K562 (cell line): ENCODE results near the gene EPHB1. TPM values are rescaled to one million over a fixed set of nuclear protein-coding genes. Genes with fewer than 3 reads are reported as not detected.

Experiments used
- ATAC-seq: fragments of 200-7000 bp; cut with Tn5 transposase; 3 replicates; pipeline ENCODE4 v1.9.1; 2020; ENCODE audit warnings: moderate library complexity
- BruUV-seq: library from RNA; stranded (reverse); fragments of 400-500 nt; replicated peaks from 2 replicates; lab custom pipeline; 2021; lab: Mats Ljungman, UMichigan
- CTCF ChIA-PET: fragments of 300-600 bp; formaldehyde crosslinking; extraction: SDS; loops from one replicate; lab custom pipeline; 2021; ENCODE audit warnings: low intra/inter-chr PET ratio; lab: Yijun Ruan, JAX
- POLR2A ChIA-PET: fragments of 300-600, 350-650 bp; sonication (Branson Sonifier 250); formaldehyde crosslinking; extraction: SDS; loops from one replicate; lab custom pipeline; 2021; ENCODE audit warnings: antibody characterized with exemption, inconsistent platforms; lab: Yijun Ruan, JAX
- DNase-seq, 4 experiments: peaks; one replicate each; pipeline versions ENCODE4 v3.0.0 to v3.0.0-alpha.2; 2011 to 2018; ENCODE audit warnings: low spot score in 3 of 4, mixed read lengths in 3 of 4; ENCODE audit errors: extremely low read depth in 1 of 4
- FAIRE-seq: peaks from 2 replicates; lab custom pipeline; 2011; peaks lifted over from hg19 to GRCh38; lab: Jason Lieb, UNC
- H2AFZ ChIP-seq: 2 replicates; pipeline ENCODE4 v1.6.0; 2011; ENCODE audit warnings: low read depth, low read length, control low read depth, inconsistent platforms
- H3K27ac ChIP-seq: fragments of 200-600 bp; 3 replicates; pipeline ENCODE4 v1.8.0; 2011; ENCODE audit warnings: low read depth, mild to moderate bottlenecking, control low read depth, inconsistent platforms, low read length, moderate library complexity, mixed read lengths; ENCODE audit errors: extremely low read depth
- H3K27me3 ChIP-seq, 2 experiments: fragments of 300-600 bp in 1 of 2; 2 replicates in 1 of 2; 3 replicates in 1 of 2; pipeline versions ENCODE4 v1.6.0 to v1.8.0; 2011; ENCODE audit warnings: inconsistent platforms in 2 of 2, low read length in 2 of 2, mild to moderate bottlenecking in 1 of 2, mixed read lengths in 1 of 2, moderate library complexity in 1 of 2; ENCODE audit not compliant: control insufficient read depth in 2 of 2, insufficient read depth in 2 of 2
- H3K36me3 ChIP-seq: fragments of 300-600 bp; 3 replicates; pipeline ENCODE4 v1.8.0; 2011; ENCODE audit warnings: mild to moderate bottlenecking, low read length, inconsistent platforms; ENCODE audit not compliant: control insufficient read depth, insufficient read depth
- H3K4me1 ChIP-seq, 2 experiments: fragments of 200-600 bp in 1 of 2; replicated peaks in 1 of 2; 2 replicates in 1 of 2; 3 replicates in 1 of 2; pipeline versions ENCODE4 v1.5.1 to v1.8.0; 2011; ENCODE audit warnings: inconsistent platforms in 2 of 2, low read length in 2 of 2, mild to moderate bottlenecking in 1 of 2, mixed read lengths in 1 of 2, moderate library complexity in 1 of 2; ENCODE audit not compliant: control insufficient read depth in 2 of 2, insufficient read depth in 2 of 2
- H3K4me2 ChIP-seq: 2 replicates; pipeline ENCODE4 v1.6.1; 2011; ENCODE audit warnings: low read length, control low read depth, inconsistent platforms, mixed read lengths; ENCODE audit not compliant: insufficient read depth
- H3K4me3 ChIP-seq: fragments of 200-600 bp; sonication (generic), shearing (Covaris generic); 2 replicates; pipeline ENCODE4 v1.5.1; 2016; ENCODE audit warnings: control low read depth, inconsistent platforms
- H3K79me2 ChIP-seq: fragments of 200-600 bp; 3 replicates; pipeline ENCODE4 v1.8.0; 2011; ENCODE audit warnings: low read length, inconsistent platforms; ENCODE audit not compliant: control insufficient read depth, insufficient read depth
- H3K9ac ChIP-seq, 2 experiments: 2 replicates each; pipeline versions ENCODE4 v1.6.0 to v1.6.1; 2011; ENCODE audit warnings: low read depth in 2 of 2, low read length in 2 of 2, control low read depth in 1 of 2, inconsistent platforms in 1 of 2, mild to moderate bottlenecking in 1 of 2, mixed read lengths in 1 of 2; ENCODE audit not compliant: insufficient read depth in 1 of 2
- H3K9me1 ChIP-seq: one replicate; pipeline ENCODE4 v1.6.0; 2011; ENCODE audit warnings: inconsistent platforms, mild to moderate bottlenecking, low read length, moderate library complexity; ENCODE audit not compliant: control insufficient read depth, insufficient read depth
- H3K9me3 ChIP-seq: replicated peaks from 2 replicates; pipeline ENCODE4 v1.5.1; 2011; ENCODE audit warnings: low read depth, low read length, inconsistent platforms; ENCODE audit not compliant: control insufficient read depth, insufficient read depth
- H4K20me1 ChIP-seq: replicated peaks from 2 replicates; pipeline ENCODE4 v1.6.1; 2011; ENCODE audit warnings: low read length, inconsistent platforms, mixed read lengths; ENCODE audit not compliant: control insufficient read depth, insufficient read depth
- CEBPG ChIP-seq, 3 experiments: fragments of 200-800 bp in 1 of 3; sonication (Bioruptor generic) in 1 of 3; sonication (generic) in 1 of 3; formaldehyde crosslinking in 1 of 3; IDR thresholded peaks in 2 of 3; conservative IDR thresholded peaks in 1 of 3; 2 replicates each; pipeline versions ENCODE4 v1.6.1 to v1.8.0; 2016 to 2022; ENCODE audit warnings: missing compliant biosample characterization in 2 of 3, missing genetic modification characterization in 2 of 3, mild to moderate bottlenecking in 1 of 3, missing genetic modification reagents in 1 of 3
- DACH1 ChIP-seq: fragments of 450-650 bp; IDR thresholded peaks from 2 replicates; pipeline ENCODE4 v1.6.1; 2018; ENCODE audit not compliant: partially characterized antibody
- FOXK2 ChIP-seq, 2 experiments: fragments of 450-650 bp; IDR thresholded peaks in 1 of 2; conservative IDR thresholded peaks in 1 of 2; 2 replicates each; pipeline ENCODE4 v1.6.1; 2016; ENCODE audit warnings: low read depth in 2 of 2, mild to moderate bottlenecking in 1 of 2
- HDAC2 ChIP-seq: fragments of 450-650 bp; IDR thresholded peaks from 2 replicates; pipeline ENCODE4 v1.6.1; 2016; ENCODE audit warnings: mild to moderate bottlenecking
- MCM3 ChIP-seq: fragments of 450-650 bp; IDR thresholded peaks from 2 replicates; pipeline ENCODE4 v1.6.1; 2016
- PHTF2 ChIP-seq: fragments of 250-450 bp; sonication (Bioruptor Pico); IDR thresholded peaks from 2 replicates; pipeline ENCODE4 v1.5.0; 2021; ENCODE audit warnings: mild to moderate bottlenecking
- RBM39 ChIP-seq: fragments of 200-400 bp; formaldehyde crosslinking; optimal IDR thresholded peaks from 2 replicates; pipeline ENCODE3; 2018; ENCODE audit warnings: low read depth, low read length
- SIN3A ChIP-seq, 2 experiments: fragments of 150-350 bp in 1 of 2; IDR thresholded peaks; 2 replicates each; pipeline ENCODE4 v1.6.1; 2011 to 2016; ENCODE audit warnings: borderline replicate concordance in 2 of 2, low read depth in 2 of 2, low read length in 2 of 2, mild to moderate bottlenecking in 2 of 2, moderate library complexity in 2 of 2; ENCODE audit not compliant: control insufficient read depth in 1 of 2
- TAF9B ChIP-seq: fragments of 450-650 bp; IDR thresholded peaks from 2 replicates; pipeline ENCODE4 v1.6.1; 2018; ENCODE audit warnings: mild to moderate bottlenecking; ENCODE audit not compliant: partially characterized antibody
- TEAD4 ChIP-seq, 2 experiments: sonication (generic) in 1 of 2; formaldehyde crosslinking in 1 of 2; IDR thresholded peaks; 2 replicates each; pipeline versions ENCODE4 v1.6.1 to v1.8.0; 2012 to 2022; ENCODE audit warnings: borderline replicate concordance in 1 of 2, inconsistent platforms in 1 of 2, low read length in 1 of 2, mild to moderate bottlenecking in 1 of 2, missing genetic modification reagents in 1 of 2
- XRCC3 ChIP-seq: fragments of 450-650 bp; IDR thresholded peaks from 2 replicates; pipeline ENCODE4 v1.6.1; 2017; ENCODE audit warnings: mild to moderate bottlenecking, moderate library complexity
- ZC3H4 ChIP-seq: sonication (generic); formaldehyde crosslinking; IDR thresholded peaks from 2 replicates; pipeline ENCODE4 v1.9.0; 2021; ENCODE audit warnings: missing genetic modification reagents, borderline replicate concordance
- ZNF12 ChIP-seq: sonication (generic); formaldehyde crosslinking; IDR thresholded peaks from 2 replicates; pipeline ENCODE4 v1.4.0; 2020; ENCODE audit warnings: mild to moderate bottlenecking, missing genetic modification reagents
- ZNF551 ChIP-seq: fragments of 250-450 bp; sonication (Bioruptor Pico); IDR thresholded peaks from 2 replicates; pipeline ENCODE4 v1.5.0; 2021; ENCODE audit warnings: mild to moderate bottlenecking, moderate library complexity
- ZNF830 ChIP-seq: fragments of 250-450 bp; sonication (Bioruptor Pico); IDR thresholded peaks from 2 replicates; pipeline ENCODE4 v1.5.0; 2021; ENCODE audit warnings: mild to moderate bottlenecking
- WGBS: fragments of 100-300 bp; shearing (Covaris generic); methylation state at CpG from one replicate; pipeline ENCODE4 v1.1.6; 2016; ENCODE audit warnings: low coverage, mixed read lengths; ENCODE audit not compliant: insufficient coverage; ENCODE audit errors: missing lambda C conversion rate; 5-methylcytosine and 5-hydroxymethylcytosine counted together
- in situ Hi-C: fragments of 300-500 bp; cut with MboI; formaldehyde crosslinking; loops from 4 replicates; pipeline ENCODE4 v1.15.0; 2018; ENCODE audit warnings: inconsistent platforms, mixed read lengths
- intact Hi-C: fragments of 100-400 bp; cut with micrococcal nuclease; formaldehyde crosslinking; loops from 2 replicates; pipeline ENCODE4 v1.14.2; 2022
- polyA plus RNA-seq, 8 experiments: library from polyadenylated mRNA; depleted of rRNA in 4 of 8; stranded (reverse) in 5 of 8; unstranded in 3 of 8; fragments of >200 nt; fragmentation: Nextera tagmentation in 2 of 8; fragmentation: Illumina TruSeq in 1 of 8; extraction: Ambion mirVana in 2 of 8; extraction: Trizol in 1 of 8; gene quantifications; 2 replicates each; pipeline versions ENCODE4 v1.2.1 to v1.2.3, GENCODE V29; 2011 to 2014; ENCODE audit warnings: inconsistent platforms in 1 of 8, missing spikeins in 1 of 8
- total RNA-seq, 7 experiments: library from RNA; depleted of rRNA in 6 of 7; stranded (reverse); fragments of >200 nt in 6 of 7; fragmentation: Illumina TruSeq in 2 of 7; extraction: Trizol in 2 of 7; gene quantifications; 2 replicates each; pipeline versions ENCODE4 v1.2.1 to v1.2.3, GENCODE V29; 2011 to 2021; ENCODE audit warnings: low replicate concordance in 1 of 7
- TF ChIP-seq, protein P1 (sequence below): fragments of 200-400 bp; formaldehyde crosslinking; IDR thresholded peaks from 2 replicates; pipeline ENCODE4 v1.6.1; 2017; ENCODE audit warnings: mild to moderate bottlenecking, low read depth, low read length, moderate library complexity
- TF ChIP-seq, protein P2 (sequence below): fragments of 450-650 bp; IDR thresholded peaks from 2 replicates; pipeline ENCODE4 v1.6.1; 2016; ENCODE audit warnings: missing biosample characterization, missing genetic modification characterization

Gene EPHB1
- total and polyA plus RNA-seq, 9 of the 15 experiments (the other 6 are each of a cell fraction or from before 2014, with no cell fraction given) = 0.29 TPM; not detected in 8

DNA sequence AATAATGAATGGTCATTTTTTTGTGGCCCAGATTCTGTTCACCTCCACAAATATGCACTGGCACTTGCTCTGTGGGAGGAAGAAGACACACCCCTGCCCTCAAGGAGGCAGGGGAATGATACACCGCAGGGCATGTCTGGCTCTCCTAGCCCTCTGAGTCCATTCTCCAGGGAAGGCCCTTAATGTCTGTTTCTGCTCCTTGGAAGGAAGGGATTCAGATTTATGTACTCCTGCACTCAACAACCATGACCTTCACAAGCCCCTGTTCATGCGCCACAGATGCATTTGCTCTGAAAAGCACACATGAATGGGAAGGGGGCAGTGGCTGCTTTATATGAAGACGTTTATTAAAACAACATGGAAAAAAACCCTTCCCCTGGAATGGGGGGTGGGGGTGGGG lies 333.8 kb downstream of the EPHB1 start:
- no peak overlapping the region for H3K4me2 ChIP-seq
- no peaks in the 10 kb centered on the region for H4K20me1 ChIP-seq
- peaks cover 0 to 8% of the 10 kb centered on the region in 2 experiments; a peak in 2 of 5 replicates for H3K27me3 ChIP-seq
- no peaks in the 10 kb centered on the region for H3K79me2 ChIP-seq
- ATAC-seq = no peak
- H3K4me3 ChIP-seq = no peak overlapping the region
- ChIA-PET CTCF (no interaction called here), POLR2A (no interaction called here)
- no peak overlapping the region for H2AFZ ChIP-seq
- in situ Hi-C loops (no loop called here), intact Hi-C loops (no loop called here)
- H3K4me1 ChIP-seq = no peaks in the 10 kb centered on the region
- no peak overlapping the region for H3K27ac ChIP-seq
- TF ChIP-seq ZNF830 (no peak), ZC3H4 (CRISPR knock-in tag) (no peak), RBM39 (no peak), ZNF551 (CRISPR knock-in tag) (no peak), TAF9B (no peak), XRCC3 (no peak), ZNF12 (CRISPR knock-in tag) (no peak), FOXK2 (conservative IDR thresholded peaks at IDR 0.05 in 1 of 2, IDR thresholded peaks at IDR 0.05 in 1 of 2; ENCODE audit: low read depth in 2 of 2) (no peak), DACH1 (no peak), PHTF2 (no peak), MCM3 (no peak), TEAD4 (IDR thresholded peaks at IDR 0.05; ENCODE audit: low read length) (no peak), TEAD4 (CRISPR knock-in tag; IDR thresholded peaks at IDR 0.05; ENCODE audit: borderline replicate concordance) (no peak), CEBPG (CRISPR knock-in tag; IDR thresholded peaks at IDR 0.05) (no peak), CEBPG (tag; conservative IDR thresholded peaks at IDR 0.05 in 1 of 2, IDR thresholded peaks at IDR 0.05 in 1 of 2) (no peak), HDAC2 (no peak), SIN3A (IDR thresholded peaks at IDR 0.05; ENCODE audit: borderline replicate concordance in 2 of 2, control insufficient read depth in 1 of 2, low read depth in 2 of 2, low read length in 2 of 2) (no peak)
- TF ChIP-seq, protein P1, sequence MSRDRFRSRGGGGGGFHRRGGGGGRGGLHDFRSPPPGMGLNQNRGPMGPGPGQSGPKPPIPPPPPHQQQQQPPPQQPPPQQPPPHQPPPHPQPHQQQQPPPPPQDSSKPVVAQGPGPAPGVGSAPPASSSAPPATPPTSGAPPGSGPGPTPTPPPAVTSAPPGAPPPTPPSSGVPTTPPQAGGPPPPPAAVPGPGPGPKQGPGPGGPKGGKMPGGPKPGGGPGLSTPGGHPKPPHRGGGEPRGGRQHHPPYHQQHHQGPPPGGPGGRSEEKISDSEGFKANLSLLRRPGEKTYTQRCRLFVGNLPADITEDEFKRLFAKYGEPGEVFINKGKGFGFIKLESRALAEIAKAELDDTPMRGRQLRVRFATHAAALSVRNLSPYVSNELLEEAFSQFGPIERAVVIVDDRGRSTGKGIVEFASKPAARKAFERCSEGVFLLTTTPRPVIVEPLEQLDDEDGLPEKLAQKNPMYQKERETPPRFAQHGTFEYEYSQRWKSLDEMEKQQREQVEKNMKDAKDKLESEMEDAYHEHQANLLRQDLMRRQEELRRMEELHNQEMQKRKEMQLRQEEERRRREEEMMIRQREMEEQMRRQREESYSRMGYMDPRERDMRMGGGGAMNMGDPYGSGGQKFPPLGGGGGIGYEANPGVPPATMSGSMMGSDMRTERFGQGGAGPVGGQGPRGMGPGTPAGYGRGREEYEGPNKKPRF = no peak
- TF ChIP-seq, protein P2, sequence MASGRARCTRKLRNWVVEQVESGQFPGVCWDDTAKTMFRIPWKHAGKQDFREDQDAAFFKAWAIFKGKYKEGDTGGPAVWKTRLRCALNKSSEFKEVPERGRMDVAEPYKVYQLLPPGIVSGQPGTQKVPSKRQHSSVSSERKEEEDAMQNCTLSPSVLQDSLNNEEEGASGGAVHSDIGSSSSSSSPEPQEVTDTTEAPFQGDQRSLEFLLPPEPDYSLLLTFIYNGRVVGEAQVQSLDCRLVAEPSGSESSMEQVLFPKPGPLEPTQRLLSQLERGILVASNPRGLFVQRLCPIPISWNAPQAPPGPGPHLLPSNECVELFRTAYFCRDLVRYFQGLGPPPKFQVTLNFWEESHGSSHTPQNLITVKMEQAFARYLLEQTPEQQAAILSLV (tag) = no peak
- FAIRE-seq = no peak
- H3K36me3 ChIP-seq = no peaks in the 10 kb centered on the region
- no TSS peak for BruUV-seq
- WGBS = 0% methylated on average over 2 of the region's 3 CpGs
- H3K9me3 ChIP-seq = no peaks in the 10 kb centered on the region
- no peak for DNase-seq
- no peak overlapping the region for H3K9ac ChIP-seq
- no peaks in the 10 kb centered on the region for H3K9me1 ChIP-seq
